NCI-H1105 treated with DMSO at 0.1 percent for 48 hours (cell line): Measurements from ENCODE around the gene PTPRN2.

Source experiments
- DNase-seq: peaks from one replicate; lab custom pipeline; 2025; lab: John Stamatoyannopoulos, UW

Gene PTPRN2

DNA sequence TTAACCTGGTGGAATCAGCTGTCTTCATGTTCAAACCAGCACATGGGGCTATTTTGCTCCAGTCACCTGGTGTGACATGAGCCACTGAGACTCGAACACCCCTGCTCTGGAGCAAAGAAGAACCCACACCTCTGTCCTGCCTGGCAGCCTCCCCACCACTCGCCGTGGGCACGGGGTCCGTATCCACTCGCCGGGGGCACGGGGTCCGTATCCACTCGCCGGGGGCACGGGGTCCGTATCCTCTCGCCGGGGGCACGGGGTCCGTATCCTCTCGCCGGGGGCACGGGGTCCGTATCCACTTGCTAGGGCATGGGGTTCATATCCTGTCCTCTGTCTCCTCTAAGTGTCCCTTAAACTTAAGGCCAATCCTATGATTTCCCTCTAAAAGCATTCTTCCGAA, 558.7 kb downstream of the PTPRN2 start:
- DNase-seq = no peak

- no peak for DNase-seq
Observed at GRCh38 chr7:158028290-158028941, 559.2 kb downstream of the PTPRN2 start.

- DNase-seq = no peak
Observed at GRCh38 chr7:158027646-158028045, 560.0 kb downstream of the PTPRN2 start.

DNA sequence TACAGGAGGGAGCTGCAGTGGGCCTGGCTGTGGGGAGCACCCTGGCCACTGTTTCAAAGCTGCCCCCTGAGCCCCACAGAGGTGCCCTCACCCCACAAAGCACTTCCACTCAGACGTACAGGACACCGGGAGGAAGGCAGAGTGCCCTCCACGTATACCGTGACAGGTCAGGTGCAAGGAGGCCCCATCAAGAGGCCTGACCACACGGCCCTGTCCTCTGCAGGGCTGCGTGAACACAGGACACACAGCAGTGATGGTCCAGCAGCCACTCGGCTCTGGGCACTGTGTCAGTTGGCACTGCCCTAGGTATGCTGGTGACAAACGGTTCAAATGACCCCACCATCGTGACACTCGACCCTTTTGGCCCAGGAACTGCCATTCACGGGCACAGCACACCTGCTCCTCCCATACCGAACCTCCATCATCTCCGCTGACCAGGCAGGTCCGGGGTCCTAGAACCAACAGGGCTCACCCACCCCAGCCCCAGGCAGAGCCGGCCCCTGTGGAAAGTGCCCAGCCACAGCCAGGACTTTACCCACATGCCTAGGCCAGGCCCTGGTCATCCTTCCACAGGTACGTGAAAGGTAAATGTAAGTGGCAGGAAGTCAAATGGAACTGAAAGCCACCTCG, 560.9 kb downstream of the PTPRN2 start:
- DNase-seq = no peak

DNA sequence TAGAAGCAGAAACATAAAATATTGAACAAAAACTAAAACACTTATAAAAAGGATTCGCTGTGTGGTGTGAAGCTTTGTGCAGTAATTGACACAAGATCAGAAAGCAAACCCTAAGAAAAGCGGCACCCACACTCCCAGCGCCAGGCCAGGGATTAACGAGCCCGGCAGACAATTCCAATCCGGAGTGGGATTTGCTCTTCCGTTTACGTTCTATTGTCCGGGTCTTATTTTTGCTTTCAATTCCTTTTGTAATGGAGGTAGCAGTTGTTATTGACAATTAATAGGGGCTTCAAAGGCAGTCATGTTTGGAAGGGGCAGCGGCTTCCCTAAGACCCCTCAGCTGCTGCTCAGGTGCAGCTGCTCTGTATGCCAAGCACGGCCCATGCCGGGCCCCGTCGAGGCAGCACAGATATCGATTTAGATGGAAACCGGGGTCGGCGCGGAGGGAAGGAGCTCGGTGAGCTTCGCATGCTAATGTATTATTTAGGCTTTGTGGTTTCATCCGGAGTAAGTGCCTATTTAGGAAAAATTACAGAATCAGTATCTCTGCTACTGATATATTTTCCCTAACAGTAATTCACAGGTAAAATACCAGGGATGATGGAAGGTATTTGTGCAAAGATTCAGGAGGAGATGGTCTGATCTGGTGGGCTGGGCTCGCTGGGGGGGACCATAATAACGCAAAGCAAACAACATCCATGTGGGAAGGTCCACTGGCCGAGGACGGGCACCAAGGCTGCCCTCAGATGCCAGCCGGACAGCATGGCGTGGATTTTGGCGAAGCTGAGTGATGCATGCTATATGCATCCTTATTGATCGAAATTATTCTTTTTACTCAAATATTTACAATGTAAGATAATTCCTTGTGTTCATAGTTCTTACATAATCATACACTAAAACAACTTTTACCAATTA, 561.7 kb downstream of the PTPRN2 start:
- no peak for DNase-seq

- no peak for DNase-seq
Observed at GRCh38 chr7:158024881-158025280, 562.7 kb downstream of the PTPRN2 start.

- no peak for DNase-seq
Observed at GRCh38 chr7:158024351-158024715, 563.3 kb downstream of the PTPRN2 start.

- DNase-seq = no peak
Observed at GRCh38 chr7:158023681-158024350, 563.8 kb downstream of the PTPRN2 start.

DNA sequence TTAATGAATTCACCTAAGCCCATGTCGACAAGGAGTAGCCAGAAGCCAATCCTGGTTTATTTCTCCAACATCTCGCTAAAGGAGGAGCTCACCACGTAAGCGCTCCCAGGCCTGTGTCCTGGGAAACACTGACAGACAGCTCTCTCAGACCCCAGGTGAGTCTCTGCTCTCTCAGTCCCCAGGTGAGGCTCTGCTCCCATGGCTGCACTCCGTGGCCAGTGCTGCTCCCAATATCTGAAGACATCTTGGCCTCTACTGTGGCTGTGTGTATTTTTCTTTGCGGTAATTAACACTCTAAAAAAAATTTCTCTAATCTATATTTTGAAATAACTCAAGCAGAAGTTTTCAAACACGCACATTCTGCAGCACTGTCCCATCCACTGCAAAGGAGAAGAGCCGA, 564.5 kb downstream of the PTPRN2 start:
- DNase-seq = no peak

DNA sequence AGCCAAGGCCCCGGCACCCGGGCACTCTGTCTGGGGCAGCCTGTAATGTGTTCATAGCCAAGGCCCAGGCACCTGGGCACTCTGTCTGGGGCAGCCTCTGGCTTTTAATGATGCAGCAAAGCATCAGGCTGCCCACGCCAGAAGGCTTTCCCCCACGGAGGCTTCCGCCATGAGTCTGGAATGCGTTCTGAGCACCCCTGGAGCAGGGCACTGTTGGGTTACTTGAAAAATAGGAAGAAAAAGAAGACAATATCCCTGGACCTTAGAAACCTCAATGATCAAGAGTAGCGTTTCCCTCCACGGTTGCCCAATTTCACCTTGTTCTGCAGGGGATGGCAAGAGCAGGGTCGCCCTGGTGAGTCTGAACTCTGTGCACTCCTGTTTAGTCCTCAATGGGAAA, 565.0 kb downstream of the PTPRN2 start:
- no peak for DNase-seq

GRCh38 chr7:158021836-158022235, 565.8 kb downstream of the PTPRN2 start:
- DNase-seq = no peak

DNA sequence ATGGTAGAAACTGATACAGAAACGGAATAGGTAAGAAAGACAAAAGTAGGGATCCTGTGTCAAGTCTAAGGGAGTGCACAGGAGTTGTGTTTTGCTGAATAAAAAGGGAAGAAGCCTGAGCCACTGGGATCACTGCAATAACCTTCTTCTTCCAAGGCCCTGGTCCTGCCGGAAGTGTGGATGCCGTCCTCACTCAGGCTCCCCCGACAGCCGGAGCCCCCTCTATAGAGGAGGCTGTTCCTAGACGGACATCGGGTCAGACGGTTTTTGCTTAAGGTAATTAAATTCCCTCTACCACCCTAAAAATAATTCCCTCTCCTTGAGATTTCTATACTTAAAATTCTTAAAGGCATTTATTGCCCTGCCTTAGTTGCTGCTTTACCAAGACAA, 566.9 kb downstream of the PTPRN2 start:
- DNase-seq = no peak

GRCh38 chr7:158019726-158020705, 567.6 kb downstream of the PTPRN2 start:
- no peak for DNase-seq

DNA sequence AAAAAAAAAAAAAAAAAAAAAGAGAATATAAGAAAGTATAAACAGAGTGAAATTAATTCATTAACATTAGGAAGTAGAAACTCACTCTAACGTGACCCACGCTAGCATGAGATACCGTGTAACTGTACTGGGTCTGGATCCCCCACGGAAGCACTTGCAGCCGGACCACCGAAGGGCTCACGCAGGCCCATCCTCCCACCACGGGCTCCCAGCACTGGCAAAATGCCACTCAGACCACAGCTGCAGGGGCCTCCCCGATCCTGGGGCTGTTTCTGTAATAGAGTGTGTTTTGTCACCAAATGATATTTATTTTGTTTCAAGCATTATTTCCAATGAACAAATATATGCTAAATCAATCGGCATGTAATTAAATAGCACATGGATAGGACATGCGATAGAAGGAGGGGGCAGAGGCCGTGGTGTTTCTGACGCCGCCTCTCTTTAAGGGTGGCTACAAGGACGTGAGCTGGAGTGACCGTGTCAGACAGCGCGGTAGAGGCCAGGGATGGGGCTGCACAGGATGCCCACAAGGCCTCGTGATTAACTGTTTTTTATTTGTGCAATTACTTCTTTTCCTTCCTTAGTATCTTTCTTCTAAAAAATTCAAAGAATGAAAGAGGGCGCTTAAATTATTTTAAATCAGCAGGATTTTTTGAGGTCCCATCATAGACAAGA, 568.5 kb downstream of the PTPRN2 start:
- DNase-seq = no peak

DNA sequence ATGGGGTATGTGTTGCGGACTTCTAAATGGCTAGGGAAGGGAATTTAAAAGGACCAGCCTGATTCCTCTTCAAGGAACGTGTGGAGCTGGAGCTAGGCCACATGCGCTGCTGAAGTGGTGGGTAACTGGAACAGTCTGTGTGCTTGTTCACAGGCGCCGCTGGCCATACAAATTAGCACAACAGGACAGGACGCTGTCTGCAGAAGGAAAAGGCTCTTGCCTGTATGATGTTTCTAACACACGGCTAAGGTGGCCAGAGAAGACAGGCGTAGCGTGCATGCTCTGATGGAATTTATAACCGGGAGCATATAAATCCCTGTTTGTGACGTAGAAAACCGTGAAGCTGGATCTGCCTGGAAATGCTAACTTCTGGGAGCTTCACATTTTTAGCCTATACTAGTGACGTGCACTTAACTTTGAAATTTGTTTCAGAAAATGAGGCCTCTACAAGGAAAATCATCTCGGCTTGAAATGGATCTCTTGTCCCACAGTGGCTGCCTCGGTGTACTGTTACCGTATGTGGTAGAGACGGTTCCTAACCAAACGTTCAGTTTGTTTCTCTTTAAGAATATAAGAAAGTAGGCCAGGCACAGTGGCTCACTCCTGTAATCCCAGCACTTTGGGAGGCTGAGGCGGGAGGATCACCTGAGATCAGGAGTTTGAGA, 569.4 kb downstream of the PTPRN2 start:
- DNase-seq = no peak

GRCh38 chr7:158017111-158018097, 570.2 kb downstream of the PTPRN2 start:
- peak; percentile 56 for DNase-seq

DNA sequence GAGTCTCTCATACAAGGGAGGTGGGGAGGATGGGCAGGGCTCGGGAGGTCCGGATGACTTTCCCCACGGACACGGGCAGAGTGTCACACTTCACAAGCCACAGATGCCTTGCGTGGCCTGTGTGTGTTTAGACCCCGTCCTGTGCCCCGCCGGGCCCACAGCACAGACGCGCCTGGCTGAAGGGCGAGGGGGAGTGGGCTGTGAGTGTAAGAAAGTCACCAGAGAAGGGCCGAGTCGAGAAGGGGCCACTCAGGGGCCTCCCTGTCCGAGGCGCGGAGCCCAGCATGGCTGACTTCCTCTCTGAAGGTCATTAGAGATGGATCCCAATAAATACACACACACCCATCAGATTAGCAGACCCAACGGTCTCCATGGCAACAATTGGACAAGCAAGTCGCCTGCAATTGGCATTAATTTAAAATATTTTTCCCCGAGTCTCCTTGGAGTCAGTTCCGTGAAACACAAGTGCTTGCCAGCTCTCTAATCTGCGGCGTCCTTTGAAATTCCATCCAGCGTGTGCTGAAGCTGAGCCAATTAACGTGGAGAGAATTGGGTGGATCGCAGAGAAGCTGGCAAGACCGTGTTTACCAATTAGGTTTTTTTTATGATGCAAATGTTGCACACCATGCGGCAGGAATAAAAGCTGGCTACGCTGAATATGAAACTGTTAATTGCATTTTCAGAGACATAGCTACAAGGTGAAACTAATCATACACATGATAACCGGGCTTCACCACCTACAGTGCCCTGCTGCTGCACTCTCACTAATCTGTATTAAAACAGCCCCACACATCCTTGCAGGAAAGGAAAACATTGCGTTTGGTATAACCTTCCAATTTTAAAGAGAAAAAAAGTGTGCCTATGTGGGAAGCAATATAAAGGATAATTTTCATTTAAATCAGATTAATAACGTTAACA, 571.2 kb downstream of the PTPRN2 start:
- peak; percentile 87 for DNase-seq
